Ovary (tissue), 9 donors: ENCODE results near the gene DICER1. TPM values are rescaled to one million over a fixed set of nuclear protein-coding genes. Genes with fewer than 3 reads are reported as not detected.

Experiments used
- DNase-seq, 5 donors: peaks; one replicate each; pipeline ENCODE4 v3.0.0-alpha.2; 2019 to 2020
- H3K27ac ChIP-seq, 2 donors: fragments of 200-600 bp; one replicate each; pipeline versions ENCODE4 v1.5.1 to v1.8.0; 2019 to 2022
- H3K27me3 ChIP-seq: fragments of 200-600 bp; one replicate; pipeline ENCODE4 v1.8.0; 2022
- H3K36me3 ChIP-seq: fragments of 200-600 bp; sonication (generic); one replicate; pipeline ENCODE4 v1.5.1; 2019
- H3K4me1 ChIP-seq: one replicate; pipeline ENCODE4 v1.8.1; 2013; ENCODE audit warnings: mild to moderate bottlenecking, moderate library complexity; ENCODE audit not compliant: insufficient read depth
- H3K4me3 ChIP-seq: fragments of 200-600 bp; sonication (generic); one replicate; pipeline ENCODE4 v1.5.1; 2017
- H3K9me3 ChIP-seq, 2 donors: fragments of 200-600 bp in 1 of 2; sonication (generic) in 1 of 2; one replicate each; pipeline versions ENCODE4 v1.5.1 to v1.8.1; 2013 to 2019; ENCODE audit warnings: mild to moderate bottlenecking in 1 of 2, moderate library complexity in 1 of 2
- EP300 ChIP-seq: sonication (generic); formaldehyde crosslinking; IDR thresholded peaks from one replicate; pipeline ENCODE4 v1.6.1; 2017; ENCODE audit warnings: antibody characterized with exemption
- POLR2A ChIP-seq: fragments of 450-650 bp; IDR thresholded peaks from one replicate; pipeline ENCODE4 v1.6.1; 2017; ENCODE audit warnings: antibody characterized with exemption, mild to moderate bottlenecking, moderate library complexity
- WGBS, 3 donors: extraction: QIAGEN DNeasy Blood & Tissue Kit in 1 of 3; methylation state at CpG; one replicate each; pipeline versions ENCODE4 v1.1.5 to v1.1.7; 2013 to 2017; 5-methylcytosine and 5-hydroxymethylcytosine counted together
- intact Hi-C, 4 donors: fragments of 100-400 bp; cut with DNase I; formaldehyde crosslinking; loops; one replicate each; pipeline versions ENCODE4 v1.11.0 to v1.15.1; 2022 to 2023
- polyA plus RNA-seq, 2 donors: library from polyadenylated mRNA; stranded (reverse); fragments of 200-250 nt in 1 of 2; fragments of 350-450 nt in 1 of 2; fragmentation: Illumina TruSeq in 1 of 2; extraction: RNeasy Lipid Tissue Mini Kit (QIAGEN cat#74804) in 1 of 2; gene quantifications; one replicate each; pipeline ENCODE4 v1.2.3, GENCODE V29; 2013 to 2014
- total RNA-seq, 7 donors: library from RNA; depleted of rRNA in 2 of 7; stranded (reverse); fragments of >200 nt in 2 of 7; fragmentation: NEBNext Ultra II Directional in 3 of 7; extraction: Animal tissue kit (Norgen Biotek cat#: 25700) in 3 of 7; gene quantifications; one replicate each; pipeline versions ENCODE4 v1.1.0 to v1.2.4, GENCODE V29; 2016 to 2023
- TF ChIP-seq, protein P1 (sequence below), 3 donors: fragments of 450-650 bp in 2 of 3; fragments of 200-600 bp in 1 of 3; IDR thresholded peaks; one replicate each; pipeline versions ENCODE4 v1.5.1 to v1.8.0; 2016 to 2022; ENCODE audit warnings: antibody characterized with exemption in 3 of 3, mild to moderate bottlenecking in 1 of 3
- donor health status: DM: no; HTN: no; CAD: no; lungs with moderate emphysema.
- donor health status: DM: no; HTN: no; CAD: no.
- donor health status: Bipolar disorder and iron deficiency.
- donor health status: DM: yes; HTN: yes; CAD: no.
- donor health status: DM: no; HTN: no; CAD: no.
- donor health status: DM: yes; HTN: yes; CAD: no.

DICER1 gene
- total and polyA plus RNA-seq, 9 donors: 9.6 to 54.7 (median 47.4) TPM

DNA sequence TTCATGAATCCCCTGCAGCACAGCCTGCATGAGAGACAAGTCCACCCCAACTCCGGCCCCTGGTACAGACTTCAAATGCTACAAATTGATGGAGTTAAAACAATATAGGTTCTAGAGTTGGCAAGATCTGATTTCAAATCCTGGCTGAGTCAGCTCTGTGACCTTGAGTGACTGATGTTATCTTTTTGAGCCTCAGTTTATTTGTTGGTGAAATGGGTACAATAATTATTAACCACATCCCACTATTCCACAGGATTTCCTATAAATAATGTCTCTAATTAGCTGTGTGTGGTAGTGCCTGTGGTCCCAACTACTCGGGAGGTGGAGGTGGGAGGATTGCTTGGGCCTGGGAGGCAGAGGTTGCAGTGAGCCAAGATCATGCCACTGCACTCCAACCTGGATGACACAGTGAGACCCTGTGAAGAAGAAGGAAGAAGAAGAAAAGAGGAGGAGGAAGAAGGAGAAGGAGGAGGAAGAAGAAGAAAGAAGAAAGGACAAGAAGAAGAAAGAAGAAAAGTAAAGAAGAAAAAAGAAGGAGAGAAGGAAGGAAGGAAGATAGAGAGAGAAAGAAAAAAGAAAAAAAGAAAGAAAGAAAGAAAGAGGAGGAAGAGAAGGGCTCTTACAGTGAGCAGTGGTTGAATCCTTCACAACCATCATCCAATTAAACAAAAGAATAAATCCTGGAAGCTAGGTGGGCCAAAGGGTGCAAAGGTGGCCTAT, 39.7 kb upstream of the DICER1 start:
- Histone ChIP-seq H3K9me3 (no peaks in the 10 kb centered on the region), H3K27me3 (no peaks in the 10 kb centered on the region), H3K4me3 (no peak overlapping the region), H3K36me3 (no peaks in the 10 kb centered on the region), H3K27ac (no peak overlapping the region), H3K4me1 (no peaks in the 10 kb centered on the region)
- 71 to 73% (median 72%) methylated on average over 2 of the region's 2 CpGs for WGBS, 3 donors
- TF ChIP-seq, protein P1, sequence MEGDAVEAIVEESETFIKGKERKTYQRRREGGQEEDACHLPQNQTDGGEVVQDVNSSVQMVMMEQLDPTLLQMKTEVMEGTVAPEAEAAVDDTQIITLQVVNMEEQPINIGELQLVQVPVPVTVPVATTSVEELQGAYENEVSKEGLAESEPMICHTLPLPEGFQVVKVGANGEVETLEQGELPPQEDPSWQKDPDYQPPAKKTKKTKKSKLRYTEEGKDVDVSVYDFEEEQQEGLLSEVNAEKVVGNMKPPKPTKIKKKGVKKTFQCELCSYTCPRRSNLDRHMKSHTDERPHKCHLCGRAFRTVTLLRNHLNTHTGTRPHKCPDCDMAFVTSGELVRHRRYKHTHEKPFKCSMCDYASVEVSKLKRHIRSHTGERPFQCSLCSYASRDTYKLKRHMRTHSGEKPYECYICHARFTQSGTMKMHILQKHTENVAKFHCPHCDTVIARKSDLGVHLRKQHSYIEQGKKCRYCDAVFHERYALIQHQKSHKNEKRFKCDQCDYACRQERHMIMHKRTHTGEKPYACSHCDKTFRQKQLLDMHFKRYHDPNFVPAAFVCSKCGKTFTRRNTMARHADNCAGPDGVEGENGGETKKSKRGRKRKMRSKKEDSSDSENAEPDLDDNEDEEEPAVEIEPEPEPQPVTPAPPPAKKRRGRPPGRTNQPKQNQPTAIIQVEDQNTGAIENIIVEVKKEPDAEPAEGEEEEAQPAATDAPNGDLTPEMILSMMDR (IDR thresholded peaks at IDR 0.05): no peak
- no peak for TF ChIP-seq EP300
- TF ChIP-seq POLR2A: no peak
- intact Hi-C loops: no loop called here
- no peak for DNase-seq

- TF ChIP-seq POLR2A (no peak), EP300 (no peak)
- TF ChIP-seq, protein P1 (IDR thresholded peaks at IDR 0.05): no peak
- Histone ChIP-seq H3K27ac (no peak overlapping the region), H3K36me3 (no peaks in the 10 kb centered on the region), H3K4me3 (no peak overlapping the region), H3K4me1 (no peaks in the 10 kb centered on the region), H3K9me3 (no peaks in the 10 kb centered on the region), H3K27me3 (no peaks in the 10 kb centered on the region)
- WGBS, 3 donors: 44 to 58% (median 45%) methylated on average over 5 of the region's 5 CpGs
- intact Hi-C loops: no loop called here
- DNase-seq: no peak
Measured at GRCh38 chr14:95196268-95196667, 38.9 kb upstream of the DICER1 start.

DNA sequence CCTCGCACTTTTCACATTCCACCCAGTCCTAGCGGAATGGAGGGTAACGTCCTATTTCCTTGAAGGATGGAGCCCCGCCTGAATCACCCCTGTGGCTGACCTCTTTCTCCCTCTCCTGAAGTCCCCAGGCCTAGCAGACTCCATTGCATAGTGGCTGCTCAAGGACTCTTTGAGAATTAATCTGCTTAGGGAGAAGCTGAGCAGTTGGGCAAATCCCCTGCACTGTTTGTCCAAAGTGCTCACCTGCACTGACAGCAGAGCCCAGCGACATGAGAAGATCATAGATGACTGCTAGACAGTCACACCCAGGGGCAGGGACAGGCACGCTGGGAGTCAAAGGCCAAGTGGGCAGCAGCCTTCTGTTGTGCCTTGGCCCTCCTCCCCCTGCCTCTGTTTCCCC, 37.7 kb upstream of the DICER1 start:
- Histone ChIP-seq H3K4me1 (no peaks in the 10 kb centered on the region), H3K27ac (no peak overlapping the region), H3K27me3 (no peaks in the 10 kb centered on the region), H3K9me3 (no peaks in the 10 kb centered on the region), H3K4me3 (no peak overlapping the region), H3K36me3 (no peaks in the 10 kb centered on the region)
- no peak for DNase-seq
- WGBS, 3 donors: 90 to 96% (median 92%) methylated on average over 6 of the region's 6 CpGs
- TF ChIP-seq, protein P1 (IDR thresholded peaks at IDR 0.05): no peak
- TF ChIP-seq POLR2A: no peak
- intact Hi-C loops: no loop called here

GRCh38 chr14:95193081-95193480, 35.8 kb upstream of the DICER1 start:
- TF ChIP-seq, protein P1 (IDR thresholded peaks at IDR 0.05): no peak
- TF ChIP-seq POLR2A: no peak
- TF ChIP-seq EP300: no peak
- 64 to 80% (median 74%) methylated on average over 6 of the region's 6 CpGs for WGBS, 3 donors

More at GRCh38 chr14:95193081-95193480, 35.8 kb upstream of the DICER1 start:
- DNase-seq: no peak
- Histone ChIP-seq H3K4me1 (no peaks in the 10 kb centered on the region), H3K27ac (no peak overlapping the region), H3K4me3 (no peak overlapping the region), H3K27me3 (no peaks in the 10 kb centered on the region), H3K9me3 (no peaks in the 10 kb centered on the region), H3K36me3 (no peaks in the 10 kb centered on the region)
- intact Hi-C loops: no loop called here
